Skeletal muscle satellite cell (primary cell): Measurements from ENCODE around the gene ABLIM1.

Source experiments
- H3K27me3 ChIP-seq: 2 replicates; pipeline ENCODE4 v1.7.0; 2013; ENCODE audit warnings: low read length; ENCODE audit not compliant: control insufficient read depth, insufficient read depth
- H3K36me3 ChIP-seq: 2 replicates; pipeline ENCODE4 v1.7.0; 2013; ENCODE audit warnings: mild to moderate bottlenecking, control low read depth, low read length; ENCODE audit not compliant: insufficient read depth
- H3K4me1 ChIP-seq: 2 replicates; pipeline ENCODE4 v1.7.0; 2013; ENCODE audit warnings: low read length; ENCODE audit not compliant: control insufficient read depth, insufficient read depth
- H3K4me2 ChIP-seq: 2 replicates; pipeline ENCODE4 v1.7.0; 2013; ENCODE audit warnings: mild to moderate bottlenecking, low read length
- H3K4me3 ChIP-seq: 2 replicates; pipeline ENCODE4 v1.7.0; 2013; ENCODE audit warnings: low read length
- H3K9ac ChIP-seq: 2 replicates; pipeline ENCODE4 v1.7.0; 2013; ENCODE audit warnings: mild to moderate bottlenecking, low read depth, low read length, moderate library complexity
- H3K9me3 ChIP-seq: replicated peaks from 2 replicates; pipeline ENCODE4 v1.7.0; 2013; ENCODE audit warnings: mild to moderate bottlenecking, control low read depth, low read length

ABLIM1 gene

DNA sequence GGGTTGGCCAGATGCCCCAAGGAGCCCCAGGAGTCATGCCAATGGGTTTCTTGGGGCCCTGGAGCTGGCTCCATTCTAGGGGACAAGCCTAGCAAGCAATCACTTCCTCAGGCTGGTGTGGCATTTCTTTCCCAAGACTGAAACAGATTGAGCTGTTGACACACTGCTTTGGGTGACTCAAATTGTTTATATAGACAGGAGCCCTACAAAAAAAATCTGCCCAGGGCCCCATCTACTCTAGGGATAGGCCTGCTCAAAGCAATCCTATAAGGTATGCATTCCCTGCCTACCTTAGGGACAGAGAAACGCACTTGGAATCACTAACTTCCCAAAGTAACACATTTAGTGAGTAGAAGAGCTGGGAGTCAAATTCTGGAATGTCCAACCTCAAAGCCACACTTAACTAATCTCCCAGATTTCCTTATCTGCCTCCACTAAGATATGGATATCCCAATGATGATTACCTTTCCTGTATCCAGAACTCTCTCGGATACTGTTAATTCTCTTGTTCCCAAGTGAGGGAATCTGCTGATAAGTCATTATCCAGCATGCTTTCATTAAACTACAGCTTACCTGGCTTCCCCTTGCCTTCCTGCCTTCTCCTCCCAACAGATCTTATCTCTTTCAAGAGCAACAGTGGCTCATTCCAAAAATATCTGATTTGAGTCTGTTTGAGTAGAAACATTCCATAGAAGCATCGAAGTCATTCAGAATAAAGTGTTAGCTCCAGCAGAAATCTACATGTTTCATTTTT, 3.1 kb downstream of the ABLIM1 start:
- no peaks in the 10 kb centered on the region for H3K36me3 ChIP-seq
- H3K4me3 ChIP-seq, result no peak overlapping the region
- H3K9ac ChIP-seq, result no peak overlapping the region
- H3K4me1 ChIP-seq, result no peaks in the 10 kb centered on the region
- peaks cover 4% of the 10 kb centered on the region for H3K27me3 ChIP-seq
- H3K4me2 ChIP-seq, result no peak overlapping the region
- no peaks in the 10 kb centered on the region for H3K9me3 ChIP-seq

DNA sequence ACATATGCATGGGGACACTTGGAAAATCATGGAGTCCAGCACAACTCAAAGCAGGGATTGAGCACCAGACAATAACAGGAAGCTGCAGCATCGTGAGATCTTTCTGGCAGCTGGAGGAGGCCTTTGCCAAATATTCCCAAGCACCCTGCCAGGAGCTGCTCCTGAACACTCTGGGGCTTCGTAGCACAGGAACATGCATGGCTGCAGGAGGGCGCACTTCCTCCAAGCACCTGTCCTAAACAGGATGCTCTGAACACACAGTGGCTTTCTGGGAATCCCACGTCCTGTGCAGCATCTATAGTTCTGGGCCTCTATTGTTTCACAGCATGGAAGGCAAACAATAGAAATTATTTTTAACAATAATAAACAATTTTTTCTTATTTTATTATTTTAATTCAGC, 4.1 kb downstream of the ABLIM1 start:
- no peaks in the 10 kb centered on the region for H3K9me3 ChIP-seq
- no peaks in the 10 kb centered on the region for H3K36me3 ChIP-seq
- H3K9ac ChIP-seq, result no peak overlapping the region
- no peak overlapping the region for H3K4me2 ChIP-seq
- peaks cover 1% of the 10 kb centered on the region for H3K4me1 ChIP-seq
- peaks cover 4% of the 10 kb centered on the region for H3K27me3 ChIP-seq
- no peak overlapping the region for H3K4me3 ChIP-seq

DNA sequence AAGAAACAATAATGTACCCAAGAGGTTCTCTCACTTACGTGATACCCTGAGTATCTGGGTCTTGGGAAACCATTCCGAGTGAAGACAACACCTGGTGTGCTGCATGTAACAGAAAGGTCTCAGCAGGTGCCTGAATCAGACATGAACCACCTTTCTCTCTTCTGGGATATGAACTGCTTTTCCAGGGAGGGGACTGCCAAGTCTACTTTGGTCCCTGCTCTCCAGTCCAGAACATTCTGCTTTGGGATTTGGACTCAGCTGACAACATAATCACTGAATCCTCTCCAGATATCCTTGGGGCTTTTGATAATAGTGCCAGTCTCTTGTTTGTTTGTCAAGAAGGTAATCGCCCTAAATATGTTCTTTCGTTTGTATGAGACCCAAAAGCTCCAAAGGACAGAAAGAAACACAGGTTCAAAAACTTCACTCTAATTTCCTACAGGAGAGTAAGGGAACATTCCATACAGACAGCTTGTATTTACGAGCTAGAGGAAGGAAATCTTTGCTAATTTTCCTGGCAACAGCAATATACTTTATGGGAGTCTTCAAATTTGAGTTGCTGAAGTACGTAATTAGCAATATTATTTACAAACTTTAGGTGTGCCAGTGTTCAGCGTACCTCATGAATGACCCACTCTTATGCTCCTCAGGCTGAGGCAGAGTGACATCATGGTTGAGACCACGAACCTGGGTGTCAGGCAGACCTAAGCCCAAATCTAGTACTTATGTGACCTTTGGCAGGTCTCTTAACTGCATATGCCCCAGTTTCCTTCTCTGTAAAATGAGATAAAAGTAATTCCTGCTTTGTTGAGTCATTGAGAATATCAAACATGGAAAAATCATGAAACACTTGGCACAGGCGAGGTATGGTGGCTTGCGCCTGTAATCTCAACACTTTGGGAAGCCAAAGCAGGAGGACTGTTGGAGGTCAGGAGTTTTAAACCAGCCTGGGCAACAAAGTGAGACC, 5.4 kb downstream of the ABLIM1 start:
- Histone ChIP-seq H3K9ac (no peak overlapping the region), H3K4me1 (peaks cover 14% of the 10 kb centered on the region)

GRCh38 chr10:114650831-114651230, 7.2 kb downstream of the ABLIM1 start:
- Histone ChIP-seq H3K4me3 (no peak overlapping the region), H3K27me3 (no peaks in the 10 kb centered on the region), H3K4me2 (no peak overlapping the region), H3K36me3 (no peaks in the 10 kb centered on the region), H3K4me1 (peaks cover 20% of the 10 kb centered on the region), H3K9ac (no peak overlapping the region), H3K9me3 (no peaks in the 10 kb centered on the region)

More for the DNA sequence above, 5.4 kb downstream of the ABLIM1 start:
- Histone ChIP-seq H3K4me2 (no peak overlapping the region), H3K36me3 (no peaks in the 10 kb centered on the region), H3K4me3 (no peak overlapping the region), H3K9me3 (no peaks in the 10 kb centered on the region), H3K27me3 (no peaks in the 10 kb centered on the region)

- Histone ChIP-seq H3K36me3 (no peaks in the 10 kb centered on the region), H3K9me3 (no peaks in the 10 kb centered on the region), H3K4me2 (no peak overlapping the region), H3K27me3 (no peaks in the 10 kb centered on the region), H3K4me1 (peaks cover 25% of the 10 kb centered on the region), H3K9ac (no peak overlapping the region), H3K4me3 (no peak overlapping the region)
Measured at GRCh38 chr10:114650266-114650665, 7.8 kb downstream of the ABLIM1 start.

DNA sequence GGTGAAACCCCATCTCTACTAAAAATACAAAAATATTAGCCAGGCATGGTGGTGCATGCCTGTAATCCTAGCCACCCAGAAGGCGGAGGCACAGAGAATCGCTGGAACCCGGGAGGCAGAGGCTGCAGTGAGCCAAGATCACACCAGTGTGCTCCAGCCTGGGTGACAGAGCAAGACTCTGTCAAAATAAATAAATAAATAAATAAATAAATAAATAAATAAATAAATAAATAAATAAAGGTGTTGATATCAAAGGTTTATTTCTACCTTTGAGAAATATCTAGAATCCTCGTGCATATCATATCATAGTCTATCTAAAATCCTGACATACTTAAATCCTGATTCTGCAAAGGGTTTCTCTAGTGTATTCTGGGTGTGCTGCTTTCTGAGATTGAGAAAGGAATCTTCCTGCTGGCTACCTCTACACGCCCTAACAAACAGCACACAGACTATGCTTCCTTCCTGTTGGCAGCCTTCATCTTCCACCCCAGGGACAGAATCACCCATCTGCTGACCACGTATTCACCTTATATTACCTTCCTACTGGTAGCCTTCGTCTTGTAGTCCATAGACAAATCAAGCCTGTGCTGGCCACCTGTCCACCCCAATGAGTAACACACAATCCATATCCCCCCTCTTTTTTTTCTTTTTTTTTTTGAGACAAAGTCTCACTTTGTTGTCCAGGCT, 8.7 kb downstream of the ABLIM1 start:
- H3K4me3 ChIP-seq, result no peak overlapping the region
- H3K9me3 ChIP-seq, result no peaks in the 10 kb centered on the region
- peaks cover 25% of the 10 kb centered on the region for H3K4me1 ChIP-seq
- no peaks in the 10 kb centered on the region for H3K27me3 ChIP-seq
- H3K9ac ChIP-seq, result no peak overlapping the region
- H3K4me2 ChIP-seq, result no peak overlapping the region
- no peaks in the 10 kb centered on the region for H3K36me3 ChIP-seq

DNA sequence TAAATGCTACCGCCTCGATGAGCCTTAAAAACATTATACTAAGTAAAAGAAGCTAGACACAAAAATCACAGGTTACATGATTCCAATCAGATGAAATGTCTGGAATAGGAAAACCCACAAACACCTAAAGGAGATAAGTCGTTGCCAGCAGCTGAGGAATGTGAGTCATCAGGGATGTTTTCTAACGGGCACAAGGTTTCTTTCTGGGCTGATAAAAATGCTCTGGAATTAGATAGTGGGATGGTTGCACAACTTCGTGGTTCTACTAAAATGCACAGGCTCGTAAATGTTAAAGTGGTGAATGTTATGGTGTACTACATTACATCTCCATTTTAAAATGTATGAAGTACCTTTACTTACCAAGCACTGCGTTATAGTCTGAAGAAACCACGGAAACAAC, 9.7 kb downstream of the ABLIM1 start:
- H3K9ac ChIP-seq, result no peak overlapping the region
- H3K9me3 ChIP-seq, result no peaks in the 10 kb centered on the region
- H3K36me3 ChIP-seq, result no peaks in the 10 kb centered on the region
- H3K4me1 ChIP-seq, result peaks cover 25% of the 10 kb centered on the region
- H3K4me3 ChIP-seq, result no peak overlapping the region
- H3K4me2 ChIP-seq, result peak overlapping the region; percentile 38
- H3K27me3 ChIP-seq, result no peaks in the 10 kb centered on the region

DNA sequence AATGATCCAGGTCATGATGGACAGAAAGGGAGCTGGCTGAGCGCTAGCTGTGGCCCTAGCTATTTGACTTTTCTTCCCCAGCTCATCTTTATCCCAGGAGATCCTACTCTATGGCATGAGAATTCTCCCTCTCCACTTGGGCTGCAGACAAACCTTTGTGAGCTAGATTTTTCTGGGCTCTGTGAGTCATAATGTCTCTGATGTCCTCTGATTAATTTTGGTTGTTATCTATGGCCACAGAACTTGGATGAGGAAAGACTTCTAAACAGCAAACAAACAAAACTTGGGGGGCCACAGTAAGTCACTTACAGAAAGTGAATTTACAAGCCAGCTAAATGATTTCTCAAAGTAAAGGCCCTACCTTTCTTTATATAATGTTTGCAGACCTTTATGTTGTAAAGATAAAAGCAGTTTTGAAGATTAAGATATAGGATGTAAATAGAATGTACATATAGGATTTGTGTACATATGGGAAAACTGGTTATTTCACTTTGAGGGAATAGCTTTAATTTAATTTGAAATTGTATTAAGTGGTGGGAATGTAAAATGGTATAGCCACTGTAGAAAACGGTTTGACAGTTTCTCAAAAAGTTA, 10.4 kb downstream of the ABLIM1 start:
- peaks cover 25% of the 10 kb centered on the region for H3K4me1 ChIP-seq
- H3K4me3 ChIP-seq, result no peak overlapping the region
- H3K9me3 ChIP-seq, result no peaks in the 10 kb centered on the region
- peaks cover 2% of the 10 kb centered on the region for H3K27me3 ChIP-seq
- H3K36me3 ChIP-seq, result no peaks in the 10 kb centered on the region
- no peak overlapping the region for H3K4me2 ChIP-seq
- H3K9ac ChIP-seq, result no peak overlapping the region

DNA sequence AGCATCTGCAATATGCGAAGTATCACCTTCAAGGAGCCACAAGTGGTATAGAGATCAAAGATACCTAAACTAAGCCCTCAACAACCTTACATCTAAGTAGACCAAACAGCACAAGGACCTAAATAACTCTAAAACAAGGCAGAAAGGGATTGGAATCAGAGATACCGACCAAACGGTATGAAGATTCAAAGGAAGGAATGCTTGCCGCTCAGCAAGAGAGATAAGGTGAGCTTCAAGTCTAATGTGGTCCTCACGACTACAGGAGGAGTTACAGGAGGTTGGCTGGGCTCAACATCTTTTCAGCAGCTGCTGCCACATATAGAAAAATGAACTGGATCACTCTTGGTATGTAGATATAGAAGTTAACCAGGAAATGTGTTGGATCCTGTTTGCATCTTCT, 11.6 kb downstream of the ABLIM1 start:
- H3K9me3 ChIP-seq, result no peaks in the 10 kb centered on the region
- no peak overlapping the region for H3K9ac ChIP-seq
- H3K4me3 ChIP-seq, result no peak overlapping the region
- H3K27me3 ChIP-seq, result peaks cover 5% of the 10 kb centered on the region
- H3K4me1 ChIP-seq, result peaks cover 25% of the 10 kb centered on the region
- no peaks in the 10 kb centered on the region for H3K36me3 ChIP-seq
- H3K4me2 ChIP-seq, result no peak overlapping the region

- Histone ChIP-seq H3K4me3 (no peak overlapping the region), H3K27me3 (peaks cover 5% of the 10 kb centered on the region), H3K4me2 (no peak overlapping the region), H3K9me3 (no peaks in the 10 kb centered on the region), H3K4me1 (peaks cover 25% of the 10 kb centered on the region), H3K9ac (no peak overlapping the region), H3K36me3 (no peaks in the 10 kb centered on the region)
Measured at GRCh38 chr10:114645706-114646105, 12.4 kb downstream of the ABLIM1 start.

DNA sequence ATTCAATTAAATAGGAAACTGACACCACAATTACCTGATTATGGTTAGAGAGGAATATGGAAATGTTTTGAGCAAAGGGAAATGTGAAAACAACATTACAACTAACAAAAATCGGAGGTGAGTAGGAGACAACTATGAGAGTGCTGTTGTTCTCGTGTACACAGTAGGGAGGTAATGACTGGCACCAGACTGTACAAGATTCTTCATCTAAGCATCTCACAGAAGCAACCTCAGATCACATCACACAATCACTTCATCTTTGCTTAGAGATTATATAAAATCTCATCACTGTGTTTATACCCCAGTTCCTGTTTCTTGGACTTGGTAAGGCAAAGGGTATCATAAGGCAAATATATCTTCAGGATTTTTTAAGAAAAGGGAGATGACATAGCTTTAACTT, 14.9 kb downstream of the ABLIM1 start:
- H3K4me3 ChIP-seq, result no peak overlapping the region
- no peaks in the 10 kb centered on the region for H3K9me3 ChIP-seq
- H3K4me1 ChIP-seq, result peaks cover 34% of the 10 kb centered on the region
- no peak overlapping the region for H3K4me2 ChIP-seq
- no peaks in the 10 kb centered on the region for H3K36me3 ChIP-seq
- H3K27me3 ChIP-seq, result peaks cover 5% of the 10 kb centered on the region
- H3K9ac ChIP-seq, result no peak overlapping the region
